Stomach (tissue), 4 donors: ENCODE measurements around the gene SCGB3A2.

ENCODE experiments used
- EP300 ChIP-seq: sonication (generic); formaldehyde crosslinking; IDR thresholded peaks from one replicate; pipeline ENCODE4 v1.6.1; 2017; ENCODE audit warnings: antibody characterized with exemption
- POLR2A ChIP-seq, 4 donors: fragments of 450-650 bp; IDR thresholded peaks; one replicate each; pipeline ENCODE4 v1.6.1; 2016; ENCODE audit warnings: antibody characterized with exemption in 4 of 4, control low read depth in 2 of 4, mild to moderate bottlenecking in 1 of 4, moderate library complexity in 1 of 4
- POLR2AphosphoS5 ChIP-seq, 3 donors: sonication (generic); formaldehyde crosslinking; IDR thresholded peaks; one replicate each; pipeline ENCODE4 v1.6.1; 2016; ENCODE audit warnings: antibody characterized with exemption in 3 of 3
- TF ChIP-seq, protein P1 (sequence below), 7 experiments: fragments of 450-650 bp in 4 of 7; fragments of 200-600 bp in 3 of 7; sonication (generic) in 3 of 7; IDR thresholded peaks; one replicate each; pipeline ENCODE4 v1.5.1; 2016 to 2019; ENCODE audit warnings: antibody characterized with exemption in 7 of 7, control low read depth in 2 of 7, mild to moderate bottlenecking in 1 of 7

DNA sequence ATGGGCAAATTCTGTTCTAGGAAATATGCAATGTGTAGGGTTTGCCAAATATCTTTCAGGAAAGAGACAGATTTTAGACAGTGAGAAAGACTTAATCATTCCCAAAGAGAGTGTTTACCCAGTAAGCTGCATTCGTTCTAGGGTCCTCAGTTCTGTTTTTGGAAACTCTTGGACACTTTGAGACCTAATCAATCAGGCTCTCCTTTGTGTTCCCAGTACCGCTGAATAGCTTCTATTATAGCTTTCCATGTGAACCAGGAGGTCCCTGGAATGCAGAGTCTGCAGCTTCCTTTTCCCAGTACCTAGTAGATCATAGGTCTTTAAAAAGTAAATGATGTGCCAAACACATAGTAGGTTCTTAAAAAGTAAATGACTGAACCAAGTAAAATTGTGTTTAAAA is 35.6 kb upstream of the SCGB3A2 start:
- TF ChIP-seq POLR2A (IDR thresholded peaks at IDR 0.05) = no peak
- TF ChIP-seq, protein P1, sequence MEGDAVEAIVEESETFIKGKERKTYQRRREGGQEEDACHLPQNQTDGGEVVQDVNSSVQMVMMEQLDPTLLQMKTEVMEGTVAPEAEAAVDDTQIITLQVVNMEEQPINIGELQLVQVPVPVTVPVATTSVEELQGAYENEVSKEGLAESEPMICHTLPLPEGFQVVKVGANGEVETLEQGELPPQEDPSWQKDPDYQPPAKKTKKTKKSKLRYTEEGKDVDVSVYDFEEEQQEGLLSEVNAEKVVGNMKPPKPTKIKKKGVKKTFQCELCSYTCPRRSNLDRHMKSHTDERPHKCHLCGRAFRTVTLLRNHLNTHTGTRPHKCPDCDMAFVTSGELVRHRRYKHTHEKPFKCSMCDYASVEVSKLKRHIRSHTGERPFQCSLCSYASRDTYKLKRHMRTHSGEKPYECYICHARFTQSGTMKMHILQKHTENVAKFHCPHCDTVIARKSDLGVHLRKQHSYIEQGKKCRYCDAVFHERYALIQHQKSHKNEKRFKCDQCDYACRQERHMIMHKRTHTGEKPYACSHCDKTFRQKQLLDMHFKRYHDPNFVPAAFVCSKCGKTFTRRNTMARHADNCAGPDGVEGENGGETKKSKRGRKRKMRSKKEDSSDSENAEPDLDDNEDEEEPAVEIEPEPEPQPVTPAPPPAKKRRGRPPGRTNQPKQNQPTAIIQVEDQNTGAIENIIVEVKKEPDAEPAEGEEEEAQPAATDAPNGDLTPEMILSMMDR (IDR thresholded peaks at IDR 0.05) = no peak
- no peak for TF ChIP-seq EP300
- no peak for TF ChIP-seq POLR2AphosphoS5 (IDR thresholded peaks at IDR 0.05)
